Activated CD4-positive, alpha-beta T cell treated with anti-CD3 and anti-CD28 coated beads for 48 hours (primary cell): ENCODE measurements around the gene AUH.
A peak's percentile ranks its signal among the peaks of the same experiment; 100 is the strongest.

Source experiments
- DNase-seq: peaks from one replicate; pipeline ENCODE4 v3.0.0-alpha.2; 2020

Gene AUH

GRCh38 chr9:91240596-91241165 is 121.0 kb downstream of the AUH start:
- DNase-seq = no peak

GRCh38 chr9:91239367-91240111 is 122.2 kb downstream of the AUH start:
- DNase-seq = no peak

GRCh38 chr9:91234523-91234922 is 127.2 kb downstream of the AUH start:
- DNase-seq = no peak

GRCh38 chr9:91231619-91232018 is 130.1 kb downstream of the AUH start:
- no peak for DNase-seq

GRCh38 chr9:91223000-91223399 is 138.7 kb downstream of the AUH start:
- peak; percentile 47 for DNase-seq

GRCh38 chr9:91222457-91222856 is 139.3 kb downstream of the AUH start:
- DNase-seq = no peak

- DNase-seq = no peak
Observed at GRCh38 chr9:91221332-91221731, 140.4 kb downstream of the AUH start.

- DNase-seq = no peak
Observed at GRCh38 chr9:91220491-91221135, 141.1 kb downstream of the AUH start.

GRCh38 chr9:91220021-91220420 is 141.7 kb downstream of the AUH start:
- no peak for DNase-seq

- no peak for DNase-seq
Observed at GRCh38 chr9:91219557-91219956, 142.2 kb downstream of the AUH start.

GRCh38 chr9:91217388-91217787 is 144.3 kb downstream of the AUH start:
- DNase-seq = no peak

GRCh38 chr9:91214867-91215266 is 146.9 kb downstream of the AUH start:
- no peak for DNase-seq

GRCh38 chr9:91214086-91214485 is 147.6 kb downstream of the AUH start:
- DNase-seq = no peak

GRCh38 chr9:91212596-91213243 is 149.0 kb downstream of the AUH start:
- DNase-seq = no peak

GRCh38 chr9:91211919-91212318 is 149.8 kb downstream of the AUH start:
- DNase-seq = peak; percentile 73

- DNase-seq = no peak
Observed at GRCh38 chr9:91211414-91211813, 150.3 kb downstream of the AUH start.

- no peak for DNase-seq
Observed at GRCh38 chr9:91210318-91210717, 151.4 kb downstream of the AUH start.

- no peak for DNase-seq
Observed at GRCh38 chr9:91208837-91209236, 152.9 kb downstream of the AUH start.

GRCh38 chr9:91208419-91208745 is 153.3 kb downstream of the AUH start:
- no peak for DNase-seq

GRCh38 chr9:91207729-91208418 is 153.8 kb downstream of the AUH start:
- DNase-seq = peak; percentile 48

GRCh38 chr9:91207397-91207728 is 154.4 kb downstream of the AUH start:
- peak; percentile 55 for DNase-seq

GRCh38 chr9:91206806-91207205 is 154.9 kb downstream of the AUH start:
- no peak for DNase-seq

- DNase-seq = no peak
Observed at GRCh38 chr9:91202736-91203283, 158.9 kb downstream of the AUH start.
